GM12878 (cell line): ENCODE measurements around the gene SCIMP. TPM values are rescaled to one million over a fixed set of nuclear protein-coding genes. Genes with fewer than 3 reads are reported as not detected.

Experiments used
- ATAC-seq: fragments of 200-7000 bp; cut with Tn5 transposase; 3 replicates; pipeline ENCODE4 v1.9.1; 2020; ENCODE audit warnings: mild to moderate bottlenecking, moderate library complexity
- BruUV-seq: library from RNA; stranded (reverse); fragments of 400-500 nt; replicated peaks from 2 replicates; lab custom pipeline; 2021; lab: Mats Ljungman, UMichigan
- CTCF ChIA-PET: fragments of 300-600 bp; sonication (Branson Sonifier 250); formaldehyde crosslinking; extraction: SDS; loops from one replicate; lab custom pipeline; 2021; ENCODE audit warnings: inconsistent platforms; lab: Yijun Ruan, JAX
- POLR2A ChIA-PET: fragments of 350-600 bp; formaldehyde crosslinking; extraction: SDS; loops from one replicate; lab custom pipeline; 2021; ENCODE audit warnings: inconsistent platforms; lab: Charles Lee
- RAD21 ChIA-PET: fragments of 300-600 bp; sonication (Branson Sonifier 250); formaldehyde crosslinking; loops from one replicate; lab custom pipeline; 2023; ENCODE audit warnings: antibody characterized with exemption; ENCODE audit not compliant: unreplicated experiment; lab: Charles Lee
- SMC1A ChIA-PET: fragments of 300-600 bp; sonication (Branson Sonifier 250); formaldehyde crosslinking; loops from one replicate; lab custom pipeline; 2023; ENCODE audit not compliant: unreplicated experiment, uncharacterized antibody; lab: Charles Lee
- DNase-seq: peaks from one replicate; pipeline ENCODE4 v3.0.0-alpha.2; 2011; ENCODE audit warnings: low read depth, low spot score
- FAIRE-seq: peaks from 3 replicates; lab custom pipeline; 2011; peaks lifted over from hg19 to GRCh38; lab: Jason Lieb, UNC
- H2AFZ ChIP-seq: 2 replicates; pipeline ENCODE4 v1.6.0; 2011; ENCODE audit warnings: low read depth, low read length, control low read depth; ENCODE audit not compliant: control insufficient read depth
- H3K27ac ChIP-seq: 2 replicates; pipeline ENCODE4 v1.5.1; 2011; ENCODE audit warnings: control low read depth; ENCODE audit not compliant: control insufficient read depth, insufficient read depth
- H3K27me3 ChIP-seq, 2 experiments: replicated peaks in 1 of 2; 2 replicates each; pipeline versions ENCODE4 v1.6.0 to v1.6.1; 2011; ENCODE audit warnings: low read length in 1 of 2; ENCODE audit not compliant: control insufficient read depth in 2 of 2, insufficient read depth in 2 of 2
- H3K36me3 ChIP-seq, 2 experiments: 2 replicates each; pipeline ENCODE4 v1.5.1; 2011; ENCODE audit warnings: low read length in 1 of 2; ENCODE audit not compliant: control insufficient read depth in 2 of 2, insufficient read depth in 2 of 2
- H3K4me1 ChIP-seq: 2 replicates; pipeline ENCODE4 v1.6.1; 2011; ENCODE audit warnings: mild to moderate bottlenecking, low read length, moderate library complexity, mixed read lengths; ENCODE audit not compliant: control insufficient read depth, insufficient read depth
- H3K4me2 ChIP-seq: 2 replicates; pipeline ENCODE4 v1.6.0; 2011; ENCODE audit warnings: control low read depth; ENCODE audit not compliant: control insufficient read depth, insufficient read depth
- H3K4me3 ChIP-seq: fragments of 200-600 bp; sonication (generic); 2 replicates; pipeline ENCODE4 v1.5.1; 2016
- H3K79me2 ChIP-seq: 2 replicates; pipeline ENCODE4 v1.6.0; 2011; ENCODE audit warnings: low read length; ENCODE audit not compliant: control insufficient read depth, insufficient read depth
- H3K9ac ChIP-seq: 2 replicates; pipeline ENCODE4 v1.8.0; 2011; ENCODE audit warnings: low read length, control low read depth, mixed read lengths; ENCODE audit not compliant: control insufficient read depth, insufficient read depth
- H3K9me3 ChIP-seq: replicated peaks from 3 replicates; pipeline ENCODE4 v1.5.1; 2011; ENCODE audit warnings: mild to moderate bottlenecking, low read length; ENCODE audit not compliant: control insufficient read depth, insufficient read depth
- H4K20me1 ChIP-seq: 2 replicates; pipeline ENCODE4 v1.6.0; 2011; ENCODE audit not compliant: control insufficient read depth, insufficient read depth
- BMI1 ChIP-seq: fragments of 450-650 bp; IDR thresholded peaks from 2 replicates; pipeline ENCODE4 v1.6.1; 2016; ENCODE audit warnings: mild to moderate bottlenecking, moderate library complexity, borderline replicate concordance
- MXI1 ChIP-seq: fragments of 150-350 bp; IDR thresholded peaks from 2 replicates; pipeline ENCODE4 v1.6.1; 2011; ENCODE audit warnings: low read depth, mild to moderate bottlenecking, inconsistent platforms, low read length, improper control_type of control experiment
- NBN ChIP-seq: fragments of 450-650 bp; IDR thresholded peaks from 2 replicates; pipeline ENCODE4 v1.6.1; 2016
- NKRF ChIP-seq: fragments of 450-650 bp; conservative IDR thresholded peaks from 2 replicates; pipeline ENCODE4 v1.6.1; 2017; ENCODE audit warnings: mild to moderate bottlenecking, moderate library complexity
- PKNOX1 ChIP-seq: fragments of 450-650 bp; IDR thresholded peaks from 2 replicates; pipeline ENCODE4 v1.6.1; 2016; ENCODE audit warnings: mild to moderate bottlenecking
- PML ChIP-seq: IDR thresholded peaks from 2 replicates; pipeline ENCODE4 v1.6.1; 2012; ENCODE audit warnings: low read length, inconsistent platforms
- RAD21 ChIP-seq: IDR thresholded peaks from 2 replicates; pipeline ENCODE4 v1.6.1; 2011; ENCODE audit warnings: mild to moderate bottlenecking, low read depth, low read length, moderate library complexity; ENCODE audit not compliant: insufficient read depth
- RELA ChIP-seq: fragments of 450-650 bp; IDR thresholded peaks from 2 replicates; pipeline ENCODE4 v1.8.0; 2014; ENCODE audit warnings: borderline replicate concordance; ENCODE audit not compliant: partially characterized antibody
- SIN3A ChIP-seq: IDR thresholded peaks from 2 replicates; pipeline ENCODE4 v1.6.1; 2012; ENCODE audit warnings: low read depth, low read length, improper control_type of control experiment
- SKIL ChIP-seq: fragments of 450-650 bp; IDR thresholded peaks from 2 replicates; pipeline ENCODE4 v1.6.1; 2017; ENCODE audit warnings: mild to moderate bottlenecking, low read depth, inconsistent platforms; ENCODE audit not compliant: poor library complexity, severe bottlenecking
- TCF3 ChIP-seq: IDR thresholded peaks from 2 replicates; pipeline ENCODE4 v1.6.1; 2012; ENCODE audit warnings: low read depth, mild to moderate bottlenecking, low read length, borderline replicate concordance; ENCODE audit not compliant: insufficient read depth
- WGBS: methylation state at CpG from one replicate; pipeline ENCODE4 v1.1.6; 2016; ENCODE audit warnings: low lambda C conversion rate; ENCODE audit not compliant: insufficient replicate concordance, insufficient coverage; ENCODE audit errors: missing lambda C conversion rate; 5-methylcytosine and 5-hydroxymethylcytosine counted together
- in situ Hi-C: fragments of 300-500 bp; cut with MboI; formaldehyde crosslinking; loops from 9 replicates; pipeline ENCODE4 v1.14.3; 2018; ENCODE audit warnings: mixed read lengths
- intact Hi-C: fragments of 100-400 bp; cut with micrococcal nuclease; formaldehyde crosslinking; loops from one replicate; pipeline ENCODE4 v1.14.2; 2022; ENCODE audit not compliant: unreplicated experiment
- polyA plus RNA-seq, 11 experiments: library from polyadenylated mRNA; depleted of rRNA in 4 of 11; unstranded in 6 of 11; stranded (reverse) in 5 of 11; fragments of >200 nt; fragmentation: Nextera tagmentation in 4 of 11; fragmentation: Illumina TruSeq in 1 of 11; extraction: Ambion mirVana in 4 of 11; extraction: Trizol in 1 of 11; gene quantifications; 1 replicate in 1 of 11; 2 replicates in 10 of 11; pipeline versions ENCODE4 v1.2.1 to v1.2.3, GENCODE V29; 2011 to 2016; ENCODE audit warnings: inconsistent platforms in 2 of 11, missing spikeins in 2 of 11, low read depth in 1 of 11
- total RNA-seq, 4 experiments: library from RNA; depleted of rRNA in 3 of 4; stranded (reverse); fragments of >200 nt in 3 of 4; fragmentation: Illumina TruSeq in 1 of 4; extraction: Trizol in 1 of 4; gene quantifications; 2 replicates each; pipeline versions ENCODE4 v1.2.1 to v1.2.3, GENCODE V29; 2013 to 2021
- TF ChIP-seq, protein P1 (sequence below): fragments of 450-650 bp; formaldehyde crosslinking; IDR thresholded peaks from 2 replicates; pipeline ENCODE4 v1.5.0; 2022; ENCODE audit warnings: mild to moderate bottlenecking, missing genetic modification characterization

The SCIMP gene
- total and polyA plus RNA-seq, 10 of the 15 experiments (the other 5 are each of a cell fraction or from before 2014, with no cell fraction given), result 56.7 to 151 (median 95.0) TPM

DNA sequence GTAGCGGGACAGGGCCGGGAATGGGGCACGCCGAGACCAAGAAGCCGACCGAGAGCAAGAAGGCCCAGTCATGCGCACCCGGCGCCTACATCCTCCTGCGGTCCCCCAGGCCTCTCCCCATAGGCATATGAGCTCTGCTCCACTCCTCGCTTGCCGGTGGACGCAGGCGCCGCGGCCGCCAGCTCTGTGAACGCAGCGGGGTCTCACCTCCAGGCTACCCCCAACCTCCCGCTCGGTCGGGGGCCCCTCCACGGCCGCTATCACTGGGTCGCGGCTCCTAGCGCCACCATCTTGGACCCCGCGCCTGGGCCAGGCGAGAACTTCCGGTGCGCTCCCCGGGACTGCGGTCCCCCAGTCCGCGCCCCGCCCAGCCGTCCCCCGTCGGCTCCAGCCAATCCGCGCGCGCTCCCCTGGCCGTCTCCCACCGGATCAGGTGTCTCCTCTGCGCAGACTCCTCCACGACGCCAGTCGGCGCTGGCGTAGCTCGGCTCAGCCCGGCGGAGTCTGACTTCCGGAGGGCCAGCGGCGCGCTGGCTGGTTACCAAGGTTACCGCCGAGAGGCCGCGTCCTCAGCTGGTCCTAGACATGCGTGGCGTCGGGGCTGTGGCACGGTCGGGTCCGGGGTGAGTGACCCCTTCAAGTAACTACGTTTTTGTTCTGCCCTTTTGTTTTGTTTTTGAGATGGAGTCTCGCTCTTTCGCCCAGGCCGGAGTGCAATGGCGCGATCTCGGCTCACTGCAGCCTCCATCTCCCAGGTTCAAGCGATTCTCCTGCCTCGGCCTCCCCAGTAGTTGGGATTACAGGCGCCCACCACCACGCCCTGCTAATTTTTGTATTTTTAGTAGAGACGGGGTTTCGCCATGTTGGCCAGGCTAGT lies 42.9 kb downstream of the SCIMP start, which contains the start of gene ZNF594:
Gene ZNF594 (minus strand): TSS at position 328 of the 877 bp plus-strand sequence. CDS start 7,612 bp downstream, outside the sequence.
- DNase-seq, result peak; percentile 81
- H3K4me3 ChIP-seq, result peak within 1 kb of the TSS; percentile 68
- ChIA-PET POLR2A (interaction anchor here (0.6 to 2.7 kb wide), 7 partner anchors 14 to 252 kb away, joined by 3 to 12 read pairs (median 5); partner anchors contain the start of genes RNF167, SCIMP, SLC25A11 and ZFP3), RAD21 (interaction anchor here (0.7 to 3.8 kb wide), 10 partner anchors 35 to 244 kb away, joined by 3 to 19 read pairs (median 4); partner anchors contain the start of genes NUP88, PFN1, SCIMP and ZFP3), CTCF (interaction anchor here (0.6 to 14.1 kb wide), 22 partner anchors 11 to 872 kb away, joined by 3 to 209 read pairs (median 3); partner anchors contain the start of genes C1QBP and SCIMP), SMC1A (interaction anchor here (0.7 to 2.1 kb wide), 6 partner anchors 39 to 189 kb away, joined by 3 to 7 read pairs (median 4); no protein-coding TSS in a partner anchor)
- H3K27ac ChIP-seq, result peak within 1 kb of the TSS; percentile 88
- H3K79me2 ChIP-seq, result peaks cover 16% of the 10 kb centered on the region
- peak within 1 kb of the TSS; percentile 77 for H3K4me2 ChIP-seq
- peaks cover 3% of the 10 kb centered on the region; the same call in 1 of the 2 replicates for H3K4me1 ChIP-seq
- no peak for FAIRE-seq
- 4% methylated on average over 80 of the region's 82 CpGs for WGBS
- H3K36me3 ChIP-seq, result peaks cover 0 to 3% of the 10 kb centered on the region in 2 experiments; a peak in 1 of 4 replicates
- H3K9me3 ChIP-seq, result peaks cover 21% of the 10 kb centered on the region
- BruUV-seq, result no TSS peak
- H4K20me1 ChIP-seq, result no peaks in the 10 kb centered on the region
- peak; percentile 100 for ATAC-seq
- no peaks in the 10 kb centered on the region for H3K27me3 ChIP-seq
- in situ Hi-C loops, result no loop called here
- H2AFZ ChIP-seq, result peak within 1 kb of the TSS; percentile 85
- intact Hi-C loops, result loop anchor here (2.0 kb wide), 1 partner anchor 113 kb away; the partner anchor contains the start of gene ZFP3
- peak within 1 kb of the TSS; percentile 81 for H3K9ac ChIP-seq
- TF ChIP-seq BMI1, result peak; percentile 99
- TF ChIP-seq, protein P1, sequence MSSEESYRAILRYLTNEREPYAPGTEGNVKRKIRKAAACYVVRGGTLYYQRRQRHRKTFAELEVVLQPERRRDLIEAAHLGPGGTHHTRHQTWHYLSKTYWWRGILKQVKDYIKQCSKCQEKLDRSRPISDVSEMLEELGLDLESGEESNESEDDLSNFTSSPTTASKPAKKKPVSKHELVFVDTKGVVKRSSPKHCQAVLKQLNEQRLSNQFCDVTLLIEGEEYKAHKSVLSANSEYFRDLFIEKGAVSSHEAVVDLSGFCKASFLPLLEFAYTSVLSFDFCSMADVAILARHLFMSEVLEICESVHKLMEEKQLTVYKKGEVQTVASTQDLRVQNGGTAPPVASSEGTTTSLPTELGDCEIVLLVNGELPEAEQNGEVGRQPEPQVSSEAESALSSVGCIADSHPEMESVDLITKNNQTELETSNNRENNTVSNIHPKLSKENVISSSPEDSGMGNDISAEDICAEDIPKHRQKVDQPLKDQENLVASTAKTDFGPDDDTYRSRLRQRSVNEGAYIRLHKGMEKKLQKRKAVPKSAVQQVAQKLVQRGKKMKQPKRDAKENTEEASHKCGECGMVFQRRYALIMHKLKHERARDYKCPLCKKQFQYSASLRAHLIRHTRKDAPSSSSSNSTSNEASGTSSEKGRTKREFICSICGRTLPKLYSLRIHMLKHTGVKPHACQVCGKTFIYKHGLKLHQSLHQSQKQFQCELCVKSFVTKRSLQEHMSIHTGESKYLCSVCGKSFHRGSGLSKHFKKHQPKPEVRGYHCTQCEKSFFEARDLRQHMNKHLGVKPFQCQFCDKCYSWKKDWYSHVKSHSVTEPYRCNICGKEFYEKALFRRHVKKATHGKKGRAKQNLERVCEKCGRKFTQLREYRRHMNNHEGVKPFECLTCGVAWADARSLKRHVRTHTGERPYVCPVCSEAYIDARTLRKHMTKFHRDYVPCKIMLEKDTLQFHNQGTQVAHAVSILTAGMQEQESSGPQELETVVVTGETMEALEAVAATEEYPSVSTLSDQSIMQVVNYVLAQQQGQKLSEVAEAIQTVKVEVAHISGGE (CRISPR knock-in tag), result peak; percentile 40; the same call in 1 of the 2 replicates
- peak; percentile 73 for TF ChIP-seq NBN
- TF ChIP-seq PML, result 0 out of 2 replicates have a peak, but pooled peaks have one; percentile 46
- TF ChIP-seq PKNOX1, result peak; percentile 39; the same call in 1 of the 2 replicates
- peak; percentile 94 for TF ChIP-seq MXI1
- no peak for TF ChIP-seq SKIL
- TF ChIP-seq RAD21, result peak; percentile 50
- TF ChIP-seq RELA, result peak; percentile 45
- TF ChIP-seq NKRF, result peak; percentile 98
- peak; percentile 97 for TF ChIP-seq SIN3A
- TF ChIP-seq TCF3, result 0 out of 2 replicates have a peak, but pooled peaks have one; percentile 46
